GM18868 (cell line): ENCODE data around the gene BMP2K.
A peak's percentile ranks its signal among the peaks of the same experiment; 100 is the strongest.

Experiments used
- ATAC-seq: cut with Tn5 transposase; IDR thresholded peaks from one replicate; pipeline ENCODE4 v1.9.1; 2021; ENCODE audit warnings: mild to moderate bottlenecking, moderate library complexity; ENCODE audit not compliant: unreplicated experiment

Gene BMP2K

GRCh38 chr4:78776079-78776728 is at the start of gene BMP2K:
Gene BMP2K (plus strand): TSS chr4:78776350. CDS start chr4:78776544, 194 bp downstream.
- ATAC-seq = peak; percentile 71

- no peak for ATAC-seq
Measured at GRCh38 chr4:78726546-78726945, 49.6 kb upstream of the BMP2K start.

GRCh38 chr4:78732332-78733104 is 43.6 kb upstream of the BMP2K start:
- ATAC-seq = no peak

- ATAC-seq = peak; percentile 33
Measured at GRCh38 chr4:78734441-78735162, 41.5 kb upstream of the BMP2K start.

GRCh38 chr4:78735697-78736096 is 40.5 kb upstream of the BMP2K start:
- ATAC-seq = peak; percentile 73

GRCh38 chr4:78737035-78737434 is 39.1 kb upstream of the BMP2K start:
- ATAC-seq = peak; percentile 37

- ATAC-seq = no peak
Measured at GRCh38 chr4:78737973-78738372, 38.2 kb upstream of the BMP2K start.

- peak; percentile 70 for ATAC-seq
Measured at GRCh38 chr4:78742300-78742699, 33.9 kb upstream of the BMP2K start.

- no peak for ATAC-seq
Measured at GRCh38 chr4:78747475-78747922, 28.7 kb upstream of the BMP2K start.

GRCh38 chr4:78748381-78748780 is 27.8 kb upstream of the BMP2K start:
- no peak for ATAC-seq

- peak; percentile 33 for ATAC-seq
Measured at GRCh38 chr4:78749258-78749971, 26.7 kb upstream of the BMP2K start.

GRCh38 chr4:78749972-78750727 is 26.0 kb upstream of the BMP2K start:
- peak; percentile 89 for ATAC-seq

GRCh38 chr4:78753091-78753490 is 23.1 kb upstream of the BMP2K start:
- ATAC-seq = peak; percentile 29

- ATAC-seq = no peak
Measured at GRCh38 chr4:78754872-78755271, 21.3 kb upstream of the BMP2K start.

- no peak for ATAC-seq
Measured at GRCh38 chr4:78756137-78756536, 20.0 kb upstream of the BMP2K start.

GRCh38 chr4:78756776-78757175 is 19.4 kb upstream of the BMP2K start:
- no peak for ATAC-seq

GRCh38 chr4:78757574-78757973 is 18.6 kb upstream of the BMP2K start:
- ATAC-seq = no peak

GRCh38 chr4:78758085-78758484 is 18.1 kb upstream of the BMP2K start:
- no peak for ATAC-seq

GRCh38 chr4:78762529-78762928 is 13.6 kb upstream of the BMP2K start:
- ATAC-seq = no peak

GRCh38 chr4:78763251-78763650 is 12.9 kb upstream of the BMP2K start:
- ATAC-seq = no peak
